H1 (cell line): ENCODE data around the gene DTX3. TPM values are rescaled to one million over a fixed set of nuclear protein-coding genes. Genes with fewer than 3 reads are reported as not detected.

ENCODE experiments used
- BACH1 ChIP-seq: IDR thresholded peaks from 2 replicates; pipeline ENCODE4 v1.6.1; 2012; ENCODE audit warnings: low read length, improper control_type of control experiment
- CBX5 ChIP-seq: fragments of 300-800, 300-1000 bp; sonication (generic); IDR thresholded peaks from 2 replicates; pipeline ENCODE4 v1.7.1; 2016; ENCODE audit warnings: antibody characterized with exemption, low read length, low read depth
- CHD1 ChIP-seq: IDR thresholded peaks from 2 replicates; pipeline ENCODE4 v1.6.1; 2012; ENCODE audit warnings: low read depth, low read length, improper control_type of control experiment
- EP300 ChIP-seq, 2 experiments: IDR thresholded peaks; 1 replicate in 1 of 2; 2 replicates in 1 of 2; pipeline ENCODE4 v1.6.1; 2011 to 2012; ENCODE audit warnings: low read depth in 2 of 2, low read length in 2 of 2, mild to moderate bottlenecking in 2 of 2, borderline replicate concordance in 1 of 2, inconsistent platforms in 1 of 2, moderate library complexity in 1 of 2
- SIN3A ChIP-seq, 2 experiments: IDR thresholded peaks in 1 of 2; conservative IDR thresholded peaks in 1 of 2; 2 replicates each; pipeline ENCODE4 v1.6.1; 2011 to 2012; ENCODE audit warnings: low read length in 2 of 2, improper control_type of control experiment in 1 of 2, low read depth in 1 of 2, mild to moderate bottlenecking in 1 of 2
- TCF12 ChIP-seq: IDR thresholded peaks from 2 replicates; pipeline ENCODE4 v1.6.1; 2011; ENCODE audit warnings: low read depth, mild to moderate bottlenecking, low read length
- polyA plus RNA-seq, 7 experiments: library from polyadenylated mRNA; depleted of rRNA in 3 of 7; stranded (reverse) in 5 of 7; unstranded in 2 of 7; fragments of >200 nt in 5 of 7; fragments of 200-250 nt in 2 of 7; gene quantifications; 1 replicate in 5 of 7; 2 replicates in 1 of 7; 4 replicates in 1 of 7; pipeline versions ENCODE4 v1.2.1 to v1.2.3, GENCODE V29; 2011 to 2013; ENCODE audit warnings: missing spikeins in 2 of 7, mixed read lengths in 2 of 7
- total RNA-seq: library from RNA; stranded (reverse); fragmentation: NEBNext Ultra II Directional; extraction: Animal tissue kit (Norgen Biotek cat#: 25700); gene quantifications from 2 replicates; pipeline ENCODE4 v1.2.1, GENCODE V29; 2021
- TF ChIP-seq, protein P1 (sequence below): fragments of 300-600 bp; sonication (generic); IDR thresholded peaks from 2 replicates; pipeline ENCODE4 v1.7.1; 2012; ENCODE audit warnings: low read length, moderate library complexity, mild to moderate bottlenecking, inconsistent platforms; ENCODE audit not compliant: insufficient replicate concordance
- TF ChIP-seq, protein P2 (sequence below): IDR thresholded peaks from 2 replicates; pipeline ENCODE4 v1.6.1; 2012; ENCODE audit warnings: inconsistent platforms

The DTX3 gene
- total and polyA plus RNA-seq, 2 of the 8 experiments (the other 6 are each of a cell fraction or from before 2014, with no cell fraction given): 41.8 to 92.5 TPM

DNA sequence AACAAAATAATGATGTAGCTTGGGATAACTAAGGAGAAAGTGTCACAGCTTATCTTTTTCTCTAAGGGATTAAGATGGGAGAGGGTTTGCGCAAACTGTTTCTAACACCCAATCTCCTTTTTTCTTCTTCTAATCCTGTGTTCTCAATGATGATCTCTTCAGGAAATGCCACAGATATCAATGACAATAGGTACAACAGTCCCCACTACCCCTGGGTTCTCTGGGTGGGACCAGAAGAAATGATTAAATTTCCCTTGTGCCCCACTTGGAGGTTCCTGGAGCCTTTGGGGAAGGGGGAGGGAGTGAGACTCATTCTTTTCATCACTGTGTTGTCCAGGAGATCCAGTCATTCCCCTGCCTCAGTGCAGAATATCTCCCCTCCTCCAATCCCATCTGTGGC lies 22.2 kb upstream of the DTX3 start (continued):
- TF ChIP-seq, protein P1, sequence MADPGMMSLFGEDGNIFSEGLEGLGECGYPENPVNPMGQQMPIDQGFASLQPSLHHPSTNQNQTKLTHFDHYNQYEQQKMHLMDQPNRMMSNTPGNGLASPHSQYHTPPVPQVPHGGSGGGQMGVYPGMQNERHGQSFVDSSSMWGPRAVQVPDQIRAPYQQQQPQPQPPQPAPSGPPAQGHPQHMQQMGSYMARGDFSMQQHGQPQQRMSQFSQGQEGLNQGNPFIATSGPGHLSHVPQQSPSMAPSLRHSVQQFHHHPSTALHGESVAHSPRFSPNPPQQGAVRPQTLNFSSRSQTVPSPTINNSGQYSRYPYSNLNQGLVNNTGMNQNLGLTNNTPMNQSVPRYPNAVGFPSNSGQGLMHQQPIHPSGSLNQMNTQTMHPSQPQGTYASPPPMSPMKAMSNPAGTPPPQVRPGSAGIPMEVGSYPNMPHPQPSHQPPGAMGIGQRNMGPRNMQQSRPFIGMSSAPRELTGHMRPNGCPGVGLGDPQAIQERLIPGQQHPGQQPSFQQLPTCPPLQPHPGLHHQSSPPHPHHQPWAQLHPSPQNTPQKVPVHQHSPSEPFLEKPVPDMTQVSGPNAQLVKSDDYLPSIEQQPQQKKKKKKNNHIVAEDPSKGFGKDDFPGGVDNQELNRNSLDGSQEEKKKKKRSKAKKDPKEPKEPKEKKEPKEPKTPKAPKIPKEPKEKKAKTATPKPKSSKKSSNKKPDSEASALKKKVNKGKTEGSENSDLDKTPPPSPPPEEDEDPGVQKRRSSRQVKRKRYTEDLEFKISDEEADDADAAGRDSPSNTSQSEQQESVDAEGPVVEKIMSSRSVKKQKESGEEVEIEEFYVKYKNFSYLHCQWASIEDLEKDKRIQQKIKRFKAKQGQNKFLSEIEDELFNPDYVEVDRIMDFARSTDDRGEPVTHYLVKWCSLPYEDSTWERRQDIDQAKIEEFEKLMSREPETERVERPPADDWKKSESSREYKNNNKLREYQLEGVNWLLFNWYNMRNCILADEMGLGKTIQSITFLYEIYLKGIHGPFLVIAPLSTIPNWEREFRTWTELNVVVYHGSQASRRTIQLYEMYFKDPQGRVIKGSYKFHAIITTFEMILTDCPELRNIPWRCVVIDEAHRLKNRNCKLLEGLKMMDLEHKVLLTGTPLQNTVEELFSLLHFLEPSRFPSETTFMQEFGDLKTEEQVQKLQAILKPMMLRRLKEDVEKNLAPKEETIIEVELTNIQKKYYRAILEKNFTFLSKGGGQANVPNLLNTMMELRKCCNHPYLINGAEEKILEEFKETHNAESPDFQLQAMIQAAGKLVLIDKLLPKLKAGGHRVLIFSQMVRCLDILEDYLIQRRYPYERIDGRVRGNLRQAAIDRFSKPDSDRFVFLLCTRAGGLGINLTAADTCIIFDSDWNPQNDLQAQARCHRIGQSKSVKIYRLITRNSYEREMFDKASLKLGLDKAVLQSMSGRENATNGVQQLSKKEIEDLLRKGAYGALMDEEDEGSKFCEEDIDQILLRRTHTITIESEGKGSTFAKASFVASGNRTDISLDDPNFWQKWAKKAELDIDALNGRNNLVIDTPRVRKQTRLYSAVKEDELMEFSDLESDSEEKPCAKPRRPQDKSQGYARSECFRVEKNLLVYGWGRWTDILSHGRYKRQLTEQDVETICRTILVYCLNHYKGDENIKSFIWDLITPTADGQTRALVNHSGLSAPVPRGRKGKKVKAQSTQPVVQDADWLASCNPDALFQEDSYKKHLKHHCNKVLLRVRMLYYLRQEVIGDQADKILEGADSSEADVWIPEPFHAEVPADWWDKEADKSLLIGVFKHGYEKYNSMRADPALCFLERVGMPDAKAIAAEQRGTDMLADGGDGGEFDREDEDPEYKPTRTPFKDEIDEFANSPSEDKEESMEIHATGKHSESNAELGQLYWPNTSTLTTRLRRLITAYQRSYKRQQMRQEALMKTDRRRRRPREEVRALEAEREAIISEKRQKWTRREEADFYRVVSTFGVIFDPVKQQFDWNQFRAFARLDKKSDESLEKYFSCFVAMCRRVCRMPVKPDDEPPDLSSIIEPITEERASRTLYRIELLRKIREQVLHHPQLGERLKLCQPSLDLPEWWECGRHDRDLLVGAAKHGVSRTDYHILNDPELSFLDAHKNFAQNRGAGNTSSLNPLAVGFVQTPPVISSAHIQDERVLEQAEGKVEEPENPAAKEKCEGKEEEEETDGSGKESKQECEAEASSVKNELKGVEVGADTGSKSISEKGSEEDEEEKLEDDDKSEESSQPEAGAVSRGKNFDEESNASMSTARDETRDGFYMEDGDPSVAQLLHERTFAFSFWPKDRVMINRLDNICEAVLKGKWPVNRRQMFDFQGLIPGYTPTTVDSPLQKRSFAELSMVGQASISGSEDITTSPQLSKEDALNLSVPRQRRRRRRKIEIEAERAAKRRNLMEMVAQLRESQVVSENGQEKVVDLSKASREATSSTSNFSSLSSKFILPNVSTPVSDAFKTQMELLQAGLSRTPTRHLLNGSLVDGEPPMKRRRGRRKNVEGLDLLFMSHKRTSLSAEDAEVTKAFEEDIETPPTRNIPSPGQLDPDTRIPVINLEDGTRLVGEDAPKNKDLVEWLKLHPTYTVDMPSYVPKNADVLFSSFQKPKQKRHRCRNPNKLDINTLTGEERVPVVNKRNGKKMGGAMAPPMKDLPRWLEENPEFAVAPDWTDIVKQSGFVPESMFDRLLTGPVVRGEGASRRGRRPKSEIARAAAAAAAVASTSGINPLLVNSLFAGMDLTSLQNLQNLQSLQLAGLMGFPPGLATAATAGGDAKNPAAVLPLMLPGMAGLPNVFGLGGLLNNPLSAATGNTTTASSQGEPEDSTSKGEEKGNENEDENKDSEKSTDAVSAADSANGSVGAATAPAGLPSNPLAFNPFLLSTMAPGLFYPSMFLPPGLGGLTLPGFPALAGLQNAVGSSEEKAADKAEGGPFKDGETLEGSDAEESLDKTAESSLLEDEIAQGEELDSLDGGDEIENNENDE: no peak
- no peak for TF ChIP-seq CHD1
- no peak for TF ChIP-seq BACH1
- TF ChIP-seq CBX5: no peak
- TF ChIP-seq, protein P2, sequence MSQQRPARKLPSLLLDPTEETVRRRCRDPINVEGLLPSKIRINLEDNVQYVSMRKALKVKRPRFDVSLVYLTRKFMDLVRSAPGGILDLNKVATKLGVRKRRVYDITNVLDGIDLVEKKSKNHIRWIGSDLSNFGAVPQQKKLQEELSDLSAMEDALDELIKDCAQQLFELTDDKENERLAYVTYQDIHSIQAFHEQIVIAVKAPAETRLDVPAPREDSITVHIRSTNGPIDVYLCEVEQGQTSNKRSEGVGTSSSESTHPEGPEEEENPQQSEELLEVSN: no peak
- TF ChIP-seq SIN3A (conservative IDR thresholded peaks at IDR 0.05 in 1 of 2, IDR thresholded peaks at IDR 0.05 in 1 of 2; ENCODE audit: low read depth in 1 of 2, low read length in 2 of 2): no peak
- TF ChIP-seq EP300 (IDR thresholded peaks at IDR 0.05; ENCODE audit: borderline replicate concordance in 1 of 2, low read depth in 2 of 2, low read length in 2 of 2): no peak
- no peak for TF ChIP-seq TCF12
- TF ChIP-seq, all 59 proteins: peak for 0
